Neuronal stem cell (in vitro differentiated cells): Measurements from ENCODE around the gene BUD13.

ENCODE experiments used
- DNase-seq: peaks from one replicate; pipeline ENCODE4 v3.0.0-alpha.2; 2013; ENCODE audit warnings: low spot score
- H2AFZ ChIP-seq: one replicate; pipeline ENCODE4 v1.6.1; 2013; ENCODE audit warnings: mild to moderate bottlenecking, low read length, inconsistent platforms
- H2AK5ac ChIP-seq: 2 replicates; pipeline ENCODE4 v1.6.1; 2013; ENCODE audit warnings: low read depth, mild to moderate bottlenecking, inconsistent platforms, low read length, moderate library complexity, mixed read lengths
- H2BK120ac ChIP-seq: 2 replicates; pipeline ENCODE4 v1.6.1; 2013; ENCODE audit warnings: low read depth, mild to moderate bottlenecking, inconsistent platforms, low read length, moderate library complexity, mixed read lengths
- H2BK12ac ChIP-seq: one replicate; pipeline ENCODE4 v1.6.1; 2013; ENCODE audit warnings: low read length, inconsistent platforms
- H2BK15ac ChIP-seq: 2 replicates; pipeline ENCODE4 v1.6.1; 2013; ENCODE audit warnings: mild to moderate bottlenecking, low read length, inconsistent platforms, mixed read lengths
- H2BK5ac ChIP-seq: one replicate; pipeline ENCODE4 v1.6.1; 2013; ENCODE audit warnings: inconsistent platforms, mild to moderate bottlenecking, low read length, moderate library complexity
- H3K14ac ChIP-seq: one replicate; pipeline ENCODE4 v1.6.1; 2013; ENCODE audit warnings: low read length, inconsistent platforms
- H3K18ac ChIP-seq: 2 replicates; pipeline ENCODE4 v1.6.1; 2013; ENCODE audit warnings: low read length, inconsistent platforms
- H3K23ac ChIP-seq: 2 replicates; pipeline ENCODE4 v1.6.1; 2013; ENCODE audit warnings: low read depth, mild to moderate bottlenecking, mixed read lengths, low read length, inconsistent platforms; ENCODE audit not compliant: poor library complexity
- H3K27ac ChIP-seq: replicated peaks from 3 replicates; pipeline ENCODE4 v1.5.1; 2013; ENCODE audit warnings: low read length, inconsistent platforms
- H3K27me3 ChIP-seq, 3 experiments: 2 replicates each; pipeline ENCODE4 v1.6.1; 2013; ENCODE audit warnings: low read length in 3 of 3, mild to moderate bottlenecking in 2 of 3, inconsistent platforms in 1 of 3, low read depth in 1 of 3, mixed read lengths in 1 of 3, moderate library complexity in 1 of 3; ENCODE audit not compliant: control insufficient read depth in 3 of 3, insufficient read depth in 3 of 3
- H3K36me3 ChIP-seq, 2 donors: replicated peaks in 1 of 2; 2 replicates each; pipeline ENCODE4 v1.6.1; 2013; ENCODE audit warnings: low read length in 2 of 2; ENCODE audit not compliant: control insufficient read depth in 2 of 2, insufficient read depth in 2 of 2
- H3K4ac ChIP-seq: 2 replicates; pipeline ENCODE4 v1.6.1; 2013; ENCODE audit warnings: inconsistent platforms, mild to moderate bottlenecking, low read length, moderate library complexity
- H3K4me1 ChIP-seq, 2 donors: 1 replicate in 1 of 2; 2 replicates in 1 of 2; pipeline ENCODE4 v1.6.1; 2013; ENCODE audit warnings: low read length in 2 of 2, low read depth in 1 of 2; ENCODE audit not compliant: control insufficient read depth in 2 of 2, insufficient read depth in 1 of 2
- H3K4me2 ChIP-seq: one replicate; pipeline ENCODE4 v1.6.1; 2013; ENCODE audit warnings: mild to moderate bottlenecking, low read length, inconsistent platforms; ENCODE audit not compliant: insufficient read depth, poor library complexity, severe bottlenecking
- H3K4me3 ChIP-seq, 2 donors: 2 replicates each; pipeline ENCODE4 v1.5.1; 2013; ENCODE audit warnings: low read length in 2 of 2, mild to moderate bottlenecking in 2 of 2, inconsistent platforms in 1 of 2, moderate library complexity in 1 of 2
- H3K79me1 ChIP-seq: one replicate; pipeline ENCODE4 v1.6.1; 2013; ENCODE audit warnings: low read depth, mild to moderate bottlenecking, inconsistent platforms, low read length, moderate library complexity
- H3K9ac ChIP-seq: one replicate; pipeline ENCODE4 v1.6.1; 2013; ENCODE audit warnings: mild to moderate bottlenecking, low read depth, low read length, inconsistent platforms; ENCODE audit not compliant: poor library complexity
- H3K9me3 ChIP-seq, 2 donors: replicated peaks in 1 of 2; 2 replicates each; pipeline versions ENCODE3 to v1.6.1; 2013; ENCODE audit warnings: low read length in 2 of 2, mild to moderate bottlenecking in 2 of 2, inconsistent platforms in 1 of 2, low read depth in 1 of 2, mixed read lengths in 1 of 2, moderate library complexity in 1 of 2; ENCODE audit not compliant: control insufficient read depth in 2 of 2, insufficient read depth in 1 of 2
- H4K8ac ChIP-seq: one replicate; pipeline ENCODE4 v1.6.1; 2013; ENCODE audit warnings: low read depth, mild to moderate bottlenecking, inconsistent platforms, low read length, moderate library complexity
- H4K91ac ChIP-seq: one replicate; pipeline ENCODE4 v1.6.1; 2013; ENCODE audit warnings: low read length, low read depth, mild to moderate bottlenecking, inconsistent platforms; ENCODE audit not compliant: poor library complexity
- WGBS, 2 donors: extraction: QIAGEN DNeasy Blood & Tissue Kit; methylation state at CpG; one replicate each; pipeline ENCODE4 v1.1.7; 2013; ENCODE audit warnings: missing lambda C conversion rate in 2 of 2, mixed read lengths in 1 of 2; ENCODE audit not compliant: insufficient read length in 2 of 2, insufficient replicate concordance in 1 of 2; ENCODE audit errors: extremely low coverage in 2 of 2; 5-methylcytosine and 5-hydroxymethylcytosine counted together

The BUD13 gene

GRCh38 chr11:116707746-116708145, 65.0 kb downstream of the BUD13 start:
- Histone ChIP-seq H3K27me3 (peaks cover 0 to 33% (median 8%) of the 10 kb centered on the region in 3 experiments), H3K4ac (no peak overlapping the region), H4K8ac (no peak overlapping the region), H2BK120ac (no peak overlapping the region), H3K9ac (no peak overlapping the region), H2BK5ac (no peak overlapping the region), H2BK15ac (peak overlapping the region; percentile 78), H3K36me3 (no peaks in the 10 kb centered on the region), H3K4me2 (no peak overlapping the region), H2AK5ac (peak overlapping the region; percentile 32), H3K79me1 (no peaks in the 10 kb centered on the region), H3K4me3 (no peak overlapping the region), H3K18ac (no peak overlapping the region), H3K23ac (peak overlapping the region; percentile 8), H2AFZ (no peak overlapping the region), H3K27ac (no peak overlapping the region), H3K4me1 (peaks cover 6 to 14% of the 10 kb centered on the region in 2 donors), H4K91ac (no peak overlapping the region), H3K9me3 (no peaks in the 10 kb centered on the region), H3K14ac (peak overlapping the region; percentile 64), H2BK12ac (no peak overlapping the region)
- no CpG with 5 or more reads among the region's 9 CpGs for WGBS, 2 donors
- DNase-seq: no peak

- peak overlapping the region; percentile 25 for H3K23ac ChIP-seq
- H3K18ac ChIP-seq: no peak overlapping the region
- no peak overlapping the region for H4K91ac ChIP-seq
- DNase-seq: no peak
- no peak overlapping the region for H3K4me2 ChIP-seq
- H2BK5ac ChIP-seq: no peak overlapping the region
- no peak overlapping the region for H3K4ac ChIP-seq
- peaks cover 6 to 15% of the 10 kb centered on the region in 2 donors for H3K4me1 ChIP-seq
- no peaks in the 10 kb centered on the region for H3K79me1 ChIP-seq
- H3K27ac ChIP-seq: no peak overlapping the region
- H4K8ac ChIP-seq: no peak overlapping the region
- no peak overlapping the region for H2AFZ ChIP-seq
- WGBS, 2 donors: no CpG with 5 or more reads among the region's 37 CpGs
- H3K9ac ChIP-seq: no peak overlapping the region
- H2AK5ac ChIP-seq: peak overlapping the region; percentile 32
- H2BK15ac ChIP-seq: peak overlapping the region; percentile 78
- H3K4me3 ChIP-seq: peak overlapping the region in 1 of 2 donors; percentile 40
- H2BK120ac ChIP-seq: no peak overlapping the region
- H3K27me3 ChIP-seq: peaks cover 0 to 33% (median 8%) of the 10 kb centered on the region in 3 experiments
- H3K9me3 ChIP-seq: no peaks in the 10 kb centered on the region
- no peaks in the 10 kb centered on the region for H3K36me3 ChIP-seq
- H3K14ac ChIP-seq: peak overlapping the region; percentile 64
- no peak overlapping the region for H2BK12ac ChIP-seq
These were observed 65.6 kb downstream of the BUD13 start for GRCh38 chr11:116707161-116707629.

- H2BK12ac ChIP-seq: no peak overlapping the region
- H3K9ac ChIP-seq: no peak overlapping the region
- peak overlapping the region; percentile 72 for H3K18ac ChIP-seq
- peak overlapping the region; percentile 40 for H2BK15ac ChIP-seq
- no peaks in the 10 kb centered on the region for H3K36me3 ChIP-seq
- no peak overlapping the region for H4K91ac ChIP-seq
- no peak overlapping the region for H3K4me3 ChIP-seq
- no peak overlapping the region for H4K8ac ChIP-seq
- H2AK5ac ChIP-seq: no peak overlapping the region
- H2BK5ac ChIP-seq: no peak overlapping the region
- no peak overlapping the region for H2BK120ac ChIP-seq
- H3K79me1 ChIP-seq: no peaks in the 10 kb centered on the region
- peak overlapping the region; percentile 57 for H2AFZ ChIP-seq
- no CpG with 5 or more reads among the region's 11 CpGs for WGBS, 2 donors
- no peak overlapping the region for H3K27ac ChIP-seq
- DNase-seq: peak; percentile 63
- no peak overlapping the region for H3K23ac ChIP-seq
- H3K9me3 ChIP-seq: no peaks in the 10 kb centered on the region
- H3K4me1 ChIP-seq: peaks cover 6 to 15% of the 10 kb centered on the region in 2 donors
- H3K14ac ChIP-seq: no peak overlapping the region
- H3K27me3 ChIP-seq: peaks cover 0 to 8% (median 1%) of the 10 kb centered on the region in 3 experiments
- no peak overlapping the region for H3K4me2 ChIP-seq
- H3K4ac ChIP-seq: no peak overlapping the region
These were observed 69.4 kb downstream of the BUD13 start for GRCh38 chr11:116703421-116703820.

GRCh38 chr11:116702772-116703385, 69.9 kb downstream of the BUD13 start:
- no peaks in the 10 kb centered on the region for H3K9me3 ChIP-seq
- H3K27ac ChIP-seq: no peak overlapping the region
- no peak overlapping the region for H3K9ac ChIP-seq
- no peak overlapping the region for H2AK5ac ChIP-seq
- no peak overlapping the region for H3K4ac ChIP-seq
- no peak overlapping the region for H3K4me2 ChIP-seq
- peak overlapping the region; percentile 57 for H2AFZ ChIP-seq
- WGBS, 2 donors: no CpG with 5 or more reads among the region's 8 CpGs
- H3K14ac ChIP-seq: no peak overlapping the region
- no peaks in the 10 kb centered on the region for H3K36me3 ChIP-seq
- H2BK5ac ChIP-seq: no peak overlapping the region
- no peak overlapping the region for H2BK120ac ChIP-seq
- no peak for DNase-seq
- no peak overlapping the region for H3K4me3 ChIP-seq
- no peak overlapping the region for H2BK12ac ChIP-seq
- no peaks in the 10 kb centered on the region for H3K79me1 ChIP-seq
- H4K8ac ChIP-seq: no peak overlapping the region
- H3K18ac ChIP-seq: peak overlapping the region; percentile 25
- H3K23ac ChIP-seq: no peak overlapping the region
- no peak overlapping the region for H4K91ac ChIP-seq
- H3K27me3 ChIP-seq: peaks cover 0 to 8% (median 4%) of the 10 kb centered on the region in 3 experiments
- H3K4me1 ChIP-seq: peaks cover 6 to 15% of the 10 kb centered on the region in 2 donors
- no peak overlapping the region for H2BK15ac ChIP-seq
